MG63 (cell line): ENCODE measurements around the gene SCUBE1. TPM values are rescaled to one million over a fixed set of nuclear protein-coding genes. Genes with fewer than 3 reads are reported as not detected.

Source experiments
- DNase-seq: peaks from one replicate; pipeline ENCODE4 v3.0.0-alpha.2; 2020
- H3K27me3 ChIP-seq: fragments of 250-450 bp; sonication (Bioruptor Pico); 2 replicates; pipeline ENCODE4 v1.5.1; 2020; ENCODE audit warnings: mild to moderate bottlenecking, moderate library complexity
- H3K36me3 ChIP-seq: fragments of 250-450 bp; sonication (Bioruptor Pico); 2 replicates; pipeline ENCODE4 v1.5.1; 2020; ENCODE audit warnings: mild to moderate bottlenecking, moderate library complexity
- H3K4me3 ChIP-seq: fragments of 250-450 bp; sonication (Bioruptor Pico); 2 replicates; pipeline ENCODE4 v1.5.1; 2020; ENCODE audit warnings: mild to moderate bottlenecking, moderate library complexity
- H3K9me3 ChIP-seq: fragments of 250-450 bp; sonication (Bioruptor Pico); 2 replicates; pipeline ENCODE4 v1.5.1; 2020; ENCODE audit warnings: mild to moderate bottlenecking, moderate library complexity
- total RNA-seq: library from RNA; depleted of rRNA; stranded (reverse); fragments of >200 nt; shearing (Covaris generic); gene quantifications from 2 replicates; pipeline ENCODE4 v1.2.3, GENCODE V29; 2014; ENCODE audit warnings: low replicate concordance

The SCUBE1 gene
- total RNA-seq, 1 experiment from 2014 or later = 0.16 TPM

DNA sequence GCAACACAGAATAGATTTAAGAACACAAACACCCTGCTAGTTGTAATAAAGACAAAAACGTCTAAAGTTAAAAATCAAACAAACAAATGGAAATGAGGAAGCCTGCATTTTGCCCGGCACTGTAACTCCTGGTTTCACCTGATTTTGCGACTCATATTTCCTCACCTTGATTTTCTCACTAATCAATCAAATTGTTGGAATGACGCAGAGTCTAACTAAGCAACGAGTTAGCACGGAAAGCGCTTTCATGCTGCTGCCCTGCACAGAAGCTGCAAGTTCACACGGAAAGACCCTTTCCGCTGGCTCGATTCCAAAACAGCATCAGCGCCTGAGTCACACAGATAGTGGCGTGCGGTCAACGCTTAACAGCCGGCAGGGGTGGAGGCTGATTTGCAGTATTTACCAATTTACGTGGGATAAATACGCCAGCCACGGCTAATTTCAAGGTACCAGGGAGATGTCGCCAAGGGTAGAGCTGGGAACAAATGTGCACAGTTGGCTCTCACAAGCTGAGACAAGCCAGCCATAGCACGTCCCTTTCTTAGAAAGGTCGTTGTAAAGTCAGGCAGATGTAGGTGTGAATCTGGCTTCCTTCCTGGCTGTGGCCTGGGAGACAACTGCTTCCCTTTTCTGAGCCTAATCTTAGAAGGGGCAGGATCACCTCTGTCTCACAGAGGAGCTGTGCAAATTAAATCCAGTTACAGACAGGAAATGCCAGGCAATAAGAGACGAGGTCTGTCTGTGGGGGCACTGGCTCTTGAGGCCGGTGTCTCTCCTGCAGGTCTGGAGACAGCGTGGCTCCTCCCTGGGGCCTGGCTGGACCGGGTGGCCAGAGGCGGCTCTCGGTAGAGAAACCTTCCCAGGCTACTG, 79.3 kb downstream of the SCUBE1 start:
- no peaks in the 10 kb centered on the region for H3K27me3 ChIP-seq
- DNase-seq = no peak
- no peaks in the 10 kb centered on the region for H3K9me3 ChIP-seq
- no peak overlapping the region for H3K4me3 ChIP-seq
- H3K36me3 ChIP-seq = no peaks in the 10 kb centered on the region

DNA sequence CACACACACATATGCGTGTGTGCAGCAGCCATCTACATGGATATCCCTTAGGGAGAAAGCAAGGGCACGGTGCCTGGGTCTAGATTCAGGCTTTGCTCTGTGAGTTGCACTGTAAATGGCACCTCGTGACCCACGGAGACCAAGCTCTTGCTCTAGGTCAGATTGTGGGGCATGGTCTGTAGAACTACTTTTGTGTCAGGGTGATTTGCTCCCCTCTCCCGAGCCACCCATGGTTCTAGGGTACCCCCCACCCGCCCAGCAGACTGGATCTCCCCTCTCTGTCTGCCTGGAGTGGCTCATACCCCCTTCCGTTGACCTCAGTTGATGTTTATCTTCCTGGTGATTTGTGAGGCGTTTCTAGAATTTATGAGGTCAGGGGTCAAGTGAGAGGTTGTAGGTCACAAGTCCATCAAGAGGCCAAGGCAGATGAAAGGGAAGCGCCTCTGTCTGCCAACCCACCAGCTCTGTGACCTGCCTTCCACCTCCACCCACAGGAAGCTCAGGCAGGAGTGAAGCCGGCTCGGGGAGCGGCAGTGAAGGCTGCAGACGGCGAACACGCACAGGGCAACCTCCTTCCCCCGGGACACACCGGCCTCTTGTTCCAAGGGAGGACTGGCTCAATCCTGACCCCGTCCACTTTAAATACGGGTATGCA, 80.1 kb downstream of the SCUBE1 start:
- Histone ChIP-seq H3K9me3 (no peaks in the 10 kb centered on the region), H3K27me3 (no peaks in the 10 kb centered on the region), H3K36me3 (no peaks in the 10 kb centered on the region), H3K4me3 (no peak overlapping the region)
- no peak for DNase-seq

DNA sequence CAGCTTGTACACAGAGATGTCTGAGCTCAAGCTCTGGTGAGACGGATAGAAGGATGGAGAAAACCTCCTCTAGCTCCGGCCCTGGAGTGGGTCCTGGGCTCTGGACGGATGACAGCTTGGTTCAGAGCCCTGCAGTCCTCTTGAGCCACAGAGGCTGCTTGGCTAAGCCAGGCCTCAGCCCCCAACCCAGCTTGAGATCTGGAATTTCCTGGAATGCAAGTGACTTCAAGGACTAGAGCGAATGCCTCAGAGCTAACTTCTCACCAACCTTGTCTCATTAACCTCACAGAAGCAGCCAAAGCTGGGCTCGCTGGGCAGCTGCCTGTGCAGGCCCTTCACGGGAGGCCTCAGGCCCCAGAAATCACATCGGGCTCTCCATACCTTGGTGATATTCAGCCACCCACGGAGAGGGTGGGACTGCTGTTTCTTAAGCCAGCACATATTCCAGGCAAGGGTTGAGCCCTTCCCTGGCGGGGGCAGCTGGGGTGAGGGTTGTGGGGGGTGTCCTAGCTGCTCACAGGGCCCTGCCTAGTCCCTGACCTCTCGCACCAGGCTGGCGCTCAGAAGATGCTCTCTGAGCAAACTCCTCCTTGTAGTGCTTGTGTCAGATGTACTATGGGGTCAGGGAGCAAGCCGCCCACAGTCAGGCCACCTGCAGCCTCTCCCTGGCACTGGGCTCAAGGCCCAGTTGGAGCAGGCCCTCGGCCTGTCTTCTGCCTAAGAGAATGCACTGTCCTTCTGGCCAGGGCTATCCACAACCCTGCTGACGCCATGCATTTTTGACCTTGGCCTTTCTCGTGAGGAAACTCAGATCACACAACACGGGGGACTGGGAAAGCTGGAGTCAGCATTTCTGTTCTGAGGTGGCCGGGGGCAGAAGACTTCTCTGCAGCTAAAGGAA, 82.6 kb downstream of the SCUBE1 start:
- Histone ChIP-seq H3K9me3 (no peaks in the 10 kb centered on the region), H3K4me3 (no peak overlapping the region), H3K27me3 (no peaks in the 10 kb centered on the region), H3K36me3 (no peaks in the 10 kb centered on the region)
- DNase-seq = no peak

DNA sequence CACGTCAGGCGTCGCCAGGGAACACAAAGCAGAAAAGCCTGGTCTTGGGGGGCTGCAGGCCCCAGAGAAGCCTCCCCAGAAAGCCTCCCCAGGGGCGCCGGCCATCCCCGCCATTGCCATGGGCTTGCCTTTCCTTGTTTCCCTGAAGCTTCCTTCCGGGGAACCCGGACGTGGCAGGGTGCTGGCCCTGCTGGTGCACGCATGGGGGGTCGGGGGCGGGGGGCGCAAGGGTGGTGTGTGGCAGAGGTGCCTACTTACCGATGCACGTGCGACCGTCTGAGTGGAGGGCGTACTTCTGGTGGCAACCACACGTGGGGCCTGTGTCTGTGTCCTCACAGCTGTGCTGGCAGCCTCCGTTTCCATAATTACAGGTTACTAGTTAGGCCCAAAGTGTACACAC, 85.2 kb downstream of the SCUBE1 start:
- H3K36me3 ChIP-seq = no peaks in the 10 kb centered on the region
- H3K4me3 ChIP-seq = no peak overlapping the region
- H3K9me3 ChIP-seq = no peaks in the 10 kb centered on the region
- DNase-seq = no peak
- no peaks in the 10 kb centered on the region for H3K27me3 ChIP-seq

DNA sequence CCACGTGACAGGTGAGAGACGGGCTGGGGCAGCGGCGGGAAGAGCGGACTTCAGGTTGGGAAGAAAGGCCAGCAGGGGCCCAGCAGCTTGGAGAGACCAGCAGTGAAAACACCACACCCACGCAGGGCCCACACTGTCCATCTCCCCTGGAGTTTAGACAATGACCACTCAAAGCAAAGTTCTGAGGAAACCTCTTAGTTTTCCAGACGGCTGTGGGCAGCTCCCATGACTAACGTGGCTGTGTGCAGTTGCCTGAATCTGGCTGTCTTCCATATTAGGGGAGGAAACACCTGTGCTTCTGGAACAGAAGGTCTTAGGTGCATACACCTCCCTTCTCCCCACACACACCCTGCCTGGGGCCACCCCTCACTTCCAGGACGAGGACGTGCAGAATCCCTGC, 85.6 kb downstream of the SCUBE1 start:
- H3K36me3 ChIP-seq = no peaks in the 10 kb centered on the region
- no peak for DNase-seq
- no peaks in the 10 kb centered on the region for H3K27me3 ChIP-seq
- no peak overlapping the region for H3K4me3 ChIP-seq
- no peaks in the 10 kb centered on the region for H3K9me3 ChIP-seq

DNA sequence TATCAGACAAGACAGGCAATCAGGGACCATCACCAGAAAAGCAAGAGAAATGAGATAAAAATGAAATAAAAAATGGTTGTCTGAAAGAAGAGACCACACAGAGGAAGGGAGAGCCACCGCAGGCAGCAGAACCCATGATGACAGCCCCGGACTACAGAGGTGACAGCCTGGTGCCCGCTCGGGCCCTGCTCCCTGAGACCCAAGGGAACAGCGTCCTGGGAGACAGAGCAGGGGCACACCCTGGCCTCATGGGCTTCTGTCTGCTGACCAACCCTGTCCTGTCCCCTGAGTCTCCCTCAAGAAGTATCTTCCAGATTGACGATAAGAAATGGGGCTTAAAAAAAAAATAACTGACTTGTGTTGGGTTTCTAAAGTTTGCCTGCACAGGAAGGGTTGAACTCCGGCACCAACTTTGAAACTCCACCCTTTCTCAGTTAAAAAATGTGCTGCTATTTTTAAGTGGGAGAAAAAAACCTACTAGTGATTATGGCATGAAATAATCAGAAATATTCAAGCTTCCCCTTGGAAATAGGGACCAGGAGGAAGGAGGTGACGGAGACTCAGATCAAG, 86.1 kb downstream of the SCUBE1 start:
- DNase-seq = no peak
- no peaks in the 10 kb centered on the region for H3K27me3 ChIP-seq
- no peaks in the 10 kb centered on the region for H3K9me3 ChIP-seq
- no peaks in the 10 kb centered on the region for H3K36me3 ChIP-seq
- H3K4me3 ChIP-seq = no peak overlapping the region

DNA sequence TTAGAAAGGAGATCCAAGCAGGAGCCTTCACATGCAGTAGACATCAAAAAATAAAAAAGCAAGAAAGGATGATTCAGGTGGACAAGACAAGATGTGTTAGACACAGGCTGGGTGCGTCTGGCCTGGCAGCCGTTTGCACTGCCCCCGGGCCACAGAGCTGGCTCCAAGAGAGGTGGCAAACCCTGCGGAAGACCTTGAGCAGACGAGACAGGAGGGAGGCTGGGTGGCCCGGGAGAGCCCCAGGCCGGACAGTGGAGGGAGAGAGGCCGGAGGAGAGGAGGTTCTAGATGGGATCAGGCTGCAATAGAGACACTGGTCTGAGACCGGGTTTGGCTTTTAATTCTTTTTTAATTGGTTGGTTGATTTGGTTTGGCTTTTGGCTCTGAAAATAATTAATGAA, 86.6 kb downstream of the SCUBE1 start:
- Histone ChIP-seq H3K27me3 (no peaks in the 10 kb centered on the region), H3K36me3 (no peaks in the 10 kb centered on the region), H3K9me3 (no peaks in the 10 kb centered on the region), H3K4me3 (no peak overlapping the region)
- no peak for DNase-seq

DNA sequence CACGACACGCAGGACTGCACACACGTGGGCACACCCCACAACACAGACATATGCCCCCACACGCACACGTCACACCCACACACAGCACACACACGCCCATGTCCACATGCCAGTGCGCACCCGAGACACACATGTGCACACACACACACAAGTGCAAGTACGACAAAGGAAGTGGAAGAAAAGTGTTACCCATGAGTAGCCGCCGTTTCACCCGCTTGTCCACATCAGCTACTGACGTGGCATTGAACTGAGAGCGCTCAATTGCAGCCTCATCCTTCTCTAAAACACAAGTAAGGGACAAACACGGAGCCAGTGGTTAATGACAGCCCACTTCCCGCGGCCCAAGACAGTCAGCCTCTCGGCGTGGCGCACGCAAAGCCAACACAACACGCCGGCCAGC, 87.9 kb downstream of the SCUBE1 start:
- no peak for DNase-seq
- H3K4me3 ChIP-seq = no peak overlapping the region
- no peaks in the 10 kb centered on the region for H3K27me3 ChIP-seq
- H3K36me3 ChIP-seq = no peaks in the 10 kb centered on the region
- H3K9me3 ChIP-seq = no peaks in the 10 kb centered on the region

DNA sequence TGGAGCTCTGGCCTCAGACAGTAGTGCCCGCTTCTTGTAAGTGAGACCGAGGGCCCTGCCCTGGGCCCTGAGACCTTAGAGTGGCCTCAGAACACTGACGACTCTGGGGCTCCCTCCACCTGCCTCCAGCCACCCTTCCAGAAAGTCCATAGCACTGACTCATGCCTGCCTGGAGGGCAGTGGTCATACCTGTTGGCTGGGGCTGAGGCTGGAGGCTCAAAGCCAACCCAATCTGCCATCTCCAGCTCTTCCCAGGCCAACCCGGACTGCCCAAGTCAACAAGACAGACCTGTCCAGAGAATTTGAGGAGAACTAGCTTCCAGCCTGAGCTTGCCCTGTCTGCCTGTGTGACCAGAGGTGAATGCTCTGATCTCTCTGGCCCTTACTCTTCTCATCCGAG, 89.3 kb downstream of the SCUBE1 start:
- no peak for DNase-seq
- H3K36me3 ChIP-seq = no peaks in the 10 kb centered on the region
- no peaks in the 10 kb centered on the region for H3K27me3 ChIP-seq
- H3K9me3 ChIP-seq = no peaks in the 10 kb centered on the region
- no peak overlapping the region for H3K4me3 ChIP-seq

DNA sequence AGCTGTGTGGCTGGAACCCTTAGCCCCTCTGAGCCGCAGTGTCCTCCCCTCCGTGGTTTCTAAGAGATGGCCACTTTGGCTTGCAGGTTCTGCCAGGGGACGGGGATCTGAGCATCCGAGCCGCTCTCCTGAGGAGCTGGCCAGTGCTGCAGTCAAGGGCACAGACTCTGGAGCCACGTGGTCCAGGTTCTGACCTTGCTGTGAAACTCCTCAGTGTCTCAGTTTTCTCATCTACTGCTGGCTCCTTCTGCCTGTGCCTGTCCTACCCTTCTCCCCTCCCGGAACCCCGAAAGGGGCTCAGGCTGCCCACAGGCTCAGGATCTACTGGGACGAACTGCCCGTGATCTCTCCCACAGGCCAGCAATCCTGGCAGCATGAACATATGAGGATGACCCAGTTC, 90.9 kb downstream of the SCUBE1 start:
- Histone ChIP-seq H3K27me3 (no peaks in the 10 kb centered on the region), H3K4me3 (no peak overlapping the region), H3K36me3 (no peaks in the 10 kb centered on the region), H3K9me3 (no peaks in the 10 kb centered on the region)
- no peak for DNase-seq

DNA sequence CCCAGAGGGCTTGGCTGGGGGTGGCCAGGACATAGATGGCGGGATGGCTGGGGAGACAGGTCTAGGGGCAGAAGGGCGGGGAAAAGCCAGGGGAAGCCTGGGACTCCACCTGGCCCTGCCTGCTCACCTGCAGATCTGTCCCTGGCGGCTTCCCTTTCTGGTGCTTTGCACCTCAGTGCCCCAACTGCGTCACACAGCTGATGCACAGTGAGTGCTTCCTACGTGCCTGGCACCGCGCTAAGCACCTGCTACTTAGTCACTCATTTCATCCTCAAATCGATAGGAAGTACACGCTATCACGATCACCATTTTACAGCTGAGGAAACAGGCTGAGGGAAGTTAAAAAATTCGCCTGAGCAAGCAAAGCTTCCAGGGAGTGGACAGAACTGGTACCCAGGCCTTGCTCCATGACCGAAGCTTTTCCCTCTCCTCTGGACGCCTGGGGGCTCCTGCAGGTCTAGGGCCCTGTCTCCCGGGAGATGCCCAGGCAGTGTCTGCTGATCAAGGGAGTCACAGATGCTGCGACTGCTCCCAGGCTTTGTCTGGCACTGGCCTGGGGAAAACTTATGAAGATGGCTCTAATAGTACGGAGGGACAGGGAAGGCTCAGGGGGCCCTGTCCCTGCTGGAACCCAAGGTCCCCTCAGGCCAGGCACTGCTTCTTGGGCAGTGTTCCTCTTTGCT, 93.2 kb downstream of the SCUBE1 start:
- no peaks in the 10 kb centered on the region for H3K9me3 ChIP-seq
- H3K36me3 ChIP-seq = no peaks in the 10 kb centered on the region
- DNase-seq = no peak
- H3K4me3 ChIP-seq = no peak overlapping the region
- H3K27me3 ChIP-seq = no peaks in the 10 kb centered on the region

DNA sequence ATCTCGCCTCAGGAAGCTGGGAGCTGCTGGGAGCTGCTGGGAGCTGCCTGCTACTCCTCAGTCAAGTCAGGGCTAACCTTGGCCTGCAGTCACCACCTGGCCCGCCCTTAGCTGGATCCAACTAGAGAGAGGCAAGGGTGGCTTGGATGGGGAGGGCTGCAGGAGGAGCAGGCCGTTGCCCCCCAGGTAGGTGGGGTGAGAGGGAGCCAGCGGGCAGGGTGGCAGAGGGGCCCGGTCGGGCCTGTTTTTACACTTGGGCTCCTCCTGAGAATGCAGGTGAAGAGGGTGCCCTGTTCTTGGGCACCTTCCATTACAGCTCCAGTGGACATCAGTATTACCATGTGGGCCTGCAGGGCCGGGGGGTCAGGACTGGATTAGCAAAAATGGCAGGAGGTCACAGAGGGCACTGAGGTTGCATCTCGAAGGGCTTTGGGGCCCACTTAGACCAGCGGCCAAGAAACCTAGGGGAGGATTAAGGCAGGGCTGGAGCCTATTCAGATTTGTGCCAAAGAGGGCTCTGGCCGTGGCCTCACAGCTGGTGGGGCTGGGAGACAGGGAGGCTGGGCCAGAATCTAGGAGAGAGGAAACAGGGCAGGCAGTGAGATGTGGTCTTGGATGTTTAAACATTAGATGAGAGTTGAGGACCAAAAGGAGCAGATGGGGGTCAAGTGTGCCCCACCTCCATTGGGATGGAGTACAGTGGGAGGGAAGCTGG, 95.5 kb downstream of the SCUBE1 start:
- Histone ChIP-seq H3K27me3 (no peaks in the 10 kb centered on the region), H3K36me3 (no peaks in the 10 kb centered on the region), H3K9me3 (no peaks in the 10 kb centered on the region), H3K4me3 (no peak overlapping the region)
- DNase-seq = no peak

DNA sequence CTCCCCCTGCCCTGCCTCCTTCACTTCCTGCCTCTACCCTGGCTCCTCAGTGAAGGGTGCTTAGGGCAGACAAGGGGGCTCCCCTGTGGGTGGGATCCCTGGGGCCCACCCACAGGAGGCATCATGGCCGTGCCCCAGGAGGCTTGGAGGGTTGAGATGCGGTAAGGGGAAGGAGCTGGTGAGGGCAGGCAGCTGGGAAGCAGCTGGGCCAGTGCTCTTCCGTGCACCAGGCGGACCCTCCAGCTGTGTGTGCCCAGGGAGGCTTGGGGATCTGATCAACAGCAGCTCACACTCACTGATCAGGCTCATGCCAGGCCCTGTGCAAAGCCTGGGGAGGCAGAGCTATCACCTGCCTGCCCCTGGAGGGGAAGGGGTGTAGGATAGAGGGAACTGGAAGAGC, 97.0 kb downstream of the SCUBE1 start:
- H3K9me3 ChIP-seq = no peaks in the 10 kb centered on the region
- DNase-seq = no peak

DNA sequence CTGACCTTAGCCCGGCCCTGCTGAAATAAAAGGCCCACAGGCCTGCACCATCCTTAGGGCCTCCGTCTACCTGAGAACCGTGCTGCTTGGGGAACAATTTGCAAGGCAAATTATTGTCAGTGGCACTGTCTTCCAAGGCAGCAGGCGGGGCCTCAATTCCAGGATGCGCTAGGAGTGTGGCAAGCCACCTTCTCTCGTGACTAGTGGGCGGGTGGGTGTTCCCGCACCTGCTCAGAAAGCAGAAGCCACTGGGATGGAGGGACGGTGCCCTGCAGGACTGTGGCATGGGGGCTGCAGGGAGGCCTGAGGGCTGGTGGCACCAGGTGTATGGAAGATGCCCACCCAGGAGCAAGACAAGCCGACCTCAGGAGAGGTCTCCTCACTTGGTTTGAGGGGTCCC, 97.5 kb downstream of the SCUBE1 start:
- no peaks in the 10 kb centered on the region for H3K27me3 ChIP-seq
- no peaks in the 10 kb centered on the region for H3K36me3 ChIP-seq
- no peaks in the 10 kb centered on the region for H3K9me3 ChIP-seq
- DNase-seq = no peak
- no peak overlapping the region for H3K4me3 ChIP-seq

More for the DNA sequence above, 97.0 kb downstream of the SCUBE1 start:
- Histone ChIP-seq H3K27me3 (no peaks in the 10 kb centered on the region), H3K4me3 (no peak overlapping the region), H3K36me3 (no peaks in the 10 kb centered on the region)

DNA sequence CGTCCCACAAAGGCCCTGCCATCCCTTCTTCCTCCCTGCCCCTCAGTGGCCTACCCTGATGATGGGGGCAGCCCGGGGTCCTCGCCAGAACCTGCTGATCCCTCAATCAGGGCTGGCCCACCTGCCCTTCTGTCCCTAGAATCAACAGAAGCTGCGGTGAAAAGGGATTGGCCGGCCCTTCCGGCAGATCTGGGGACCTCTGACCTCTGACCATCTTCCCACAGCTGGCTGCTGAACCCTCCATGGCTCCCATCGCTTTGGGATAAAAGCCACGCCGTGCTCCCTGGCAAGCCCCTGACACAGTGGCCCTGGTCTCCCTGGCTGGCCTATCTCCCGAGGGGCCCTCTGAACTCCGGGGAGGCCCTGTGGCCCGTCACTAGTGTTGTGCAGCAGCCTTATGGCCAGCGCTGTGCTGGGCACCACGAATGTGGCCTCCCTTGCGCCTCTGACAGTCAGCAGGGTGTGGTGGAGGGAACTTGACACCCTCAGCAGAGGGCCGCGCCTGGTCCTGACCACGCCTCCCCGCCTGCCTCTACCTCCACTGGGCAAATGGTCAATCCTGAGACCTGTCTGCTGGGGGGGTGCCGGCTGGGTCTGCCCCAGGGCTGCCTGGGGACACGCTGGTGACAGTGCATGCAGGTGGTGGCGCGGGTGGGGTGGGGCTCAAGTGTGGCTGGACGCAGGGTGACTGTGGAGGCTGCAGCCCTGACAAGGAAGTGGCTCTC, 98.2 kb downstream of the SCUBE1 start:
- H3K9me3 ChIP-seq = no peaks in the 10 kb centered on the region
- no peak for DNase-seq
- H3K36me3 ChIP-seq = no peaks in the 10 kb centered on the region
- H3K27me3 ChIP-seq = no peaks in the 10 kb centered on the region
- no peak overlapping the region for H3K4me3 ChIP-seq
